ENCODE measurements around the gene AIFM1. TPM values are rescaled to one million over a fixed set of nuclear protein-coding genes. Genes with fewer than 3 reads are reported as not detected.

AIFM1 gene
- total RNA-seq, 1 donor from 2014 or later: 27.7 TPM

DNA sequence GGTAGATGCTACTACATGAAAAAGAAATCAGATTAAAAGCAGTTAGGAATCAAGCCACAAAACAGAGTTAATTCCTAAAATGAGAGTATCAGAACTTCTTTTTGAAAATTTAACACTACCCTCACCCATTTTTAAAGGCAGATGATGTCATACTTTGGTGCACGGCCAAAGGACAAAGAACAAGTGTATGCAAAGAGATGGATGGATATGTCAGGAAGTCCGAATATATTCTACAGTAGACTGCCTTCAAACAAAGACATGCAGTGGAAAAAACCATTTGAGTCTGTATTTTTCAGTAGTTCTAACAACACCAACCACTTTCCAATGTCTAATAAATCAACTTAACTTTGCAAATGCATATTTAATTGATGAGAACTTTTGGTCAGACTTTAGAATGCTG, 2.2 kb downstream of the AIFM1 start:
- Mint-ChIP-seq H3K36me3 (ENCODE audit: unreplicated experiment) (no peaks in the 10 kb centered on the region), H3K4me3 (ENCODE audit: unreplicated experiment) (no peak overlapping the region), H3K27ac (ENCODE audit: unreplicated experiment) (no peak overlapping the region), H3K9me3 (ENCODE audit: unreplicated experiment) (peaks cover 5% of the 10 kb centered on the region), H3K4me1 (ENCODE audit: unreplicated experiment) (peaks cover 21% of the 10 kb centered on the region), H3K27me3 (ENCODE audit: unreplicated experiment) (no peaks in the 10 kb centered on the region)
- DNase-seq (ENCODE audit: extremely low spot score, unreplicated experiment): no peak
- no peak for TF ChIP-seq CTCF (IDR thresholded peaks at IDR 0.05)

DNA sequence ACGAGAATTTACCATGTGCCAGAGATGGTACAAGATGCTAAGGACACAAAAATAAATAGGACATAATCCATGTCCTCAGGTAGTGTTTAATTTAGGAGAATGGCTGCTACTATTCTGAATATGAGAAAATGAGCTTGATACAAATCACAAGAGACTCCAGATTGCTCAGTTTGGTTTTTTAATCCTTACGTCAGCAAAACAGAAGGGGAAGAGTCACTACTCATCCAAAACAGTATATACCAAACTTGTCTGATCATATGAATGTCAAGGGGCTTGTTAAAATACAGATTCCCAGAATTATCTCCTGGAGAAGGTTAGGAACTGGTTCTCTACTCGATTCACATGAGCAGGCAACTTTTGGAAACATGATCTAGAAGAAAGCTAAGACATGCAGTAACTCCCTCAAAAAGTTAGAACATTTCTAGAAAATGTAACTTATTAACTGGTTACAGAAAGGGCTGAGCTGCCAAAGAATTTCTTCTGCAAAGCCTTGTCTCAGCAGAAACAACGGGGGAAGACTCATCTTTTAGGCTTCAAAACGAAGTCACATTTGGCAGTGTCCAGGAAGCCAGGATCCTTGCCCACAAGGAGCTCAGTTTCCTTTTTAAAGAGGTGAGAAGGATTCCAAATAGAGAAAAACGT, 3.4 kb downstream of the AIFM1 start:
- TF ChIP-seq CTCF (IDR thresholded peaks at IDR 0.05): no peak
- no peaks in the 10 kb centered on the region for H3K27me3 Mint-ChIP-seq (ENCODE audit: unreplicated experiment)
- no peaks in the 10 kb centered on the region for H3K36me3 Mint-ChIP-seq (ENCODE audit: unreplicated experiment)
- peaks cover 21% of the 10 kb centered on the region for H3K4me1 Mint-ChIP-seq (ENCODE audit: unreplicated experiment)
- no peak overlapping the region for H3K4me3 Mint-ChIP-seq (ENCODE audit: unreplicated experiment)
- H3K27ac Mint-ChIP-seq (ENCODE audit: unreplicated experiment): no peak overlapping the region
- peaks cover 5% of the 10 kb centered on the region for H3K9me3 Mint-ChIP-seq (ENCODE audit: unreplicated experiment)
- no peak for DNase-seq (ENCODE audit: extremely low spot score, unreplicated experiment)

GRCh38 chrX:130159776-130160175, 5.9 kb downstream of the AIFM1 start:
- Mint-ChIP-seq H3K4me3 (ENCODE audit: unreplicated experiment) (no peak overlapping the region), H3K4me1 (ENCODE audit: unreplicated experiment) (peaks cover 12% of the 10 kb centered on the region), H3K36me3 (ENCODE audit: unreplicated experiment) (peaks cover 1% of the 10 kb centered on the region), H3K9me3 (ENCODE audit: unreplicated experiment) (no peaks in the 10 kb centered on the region), H3K27me3 (ENCODE audit: unreplicated experiment) (no peaks in the 10 kb centered on the region), H3K27ac (ENCODE audit: unreplicated experiment) (no peak overlapping the region)
- no peak for DNase-seq (ENCODE audit: extremely low spot score, unreplicated experiment)
- no peak for TF ChIP-seq CTCF (IDR thresholded peaks at IDR 0.05)

DNA sequence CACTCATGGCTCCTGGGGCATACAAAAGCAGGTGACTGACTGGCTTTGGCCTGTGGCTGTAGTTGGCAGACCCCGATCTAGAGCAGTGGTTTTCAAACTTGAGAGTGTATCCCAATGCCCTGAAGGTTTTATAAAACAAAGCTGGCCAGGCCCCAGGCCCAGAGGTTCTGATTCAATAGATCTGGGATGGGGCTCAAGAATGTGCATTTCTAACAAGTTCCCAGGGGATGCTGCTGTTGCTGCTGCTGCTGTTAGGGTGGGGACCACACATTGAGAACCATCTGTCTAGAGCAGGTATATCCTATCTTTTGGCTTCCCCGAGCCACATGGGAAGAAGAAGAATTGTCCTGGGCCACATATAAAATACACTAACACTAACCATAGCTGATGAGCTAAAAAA, 7.3 kb downstream of the AIFM1 start:
- no peak for TF ChIP-seq CTCF (IDR thresholded peaks at IDR 0.05)
- Mint-ChIP-seq H3K27me3 (ENCODE audit: unreplicated experiment) (no peaks in the 10 kb centered on the region), H3K4me3 (ENCODE audit: unreplicated experiment) (no peak overlapping the region), H3K4me1 (ENCODE audit: unreplicated experiment) (peaks cover 6% of the 10 kb centered on the region), H3K27ac (ENCODE audit: unreplicated experiment) (no peak overlapping the region), H3K36me3 (ENCODE audit: unreplicated experiment) (peaks cover 1% of the 10 kb centered on the region), H3K9me3 (ENCODE audit: unreplicated experiment) (no peaks in the 10 kb centered on the region)
- no peak for DNase-seq (ENCODE audit: extremely low spot score, unreplicated experiment)

GRCh38 chrX:130155564-130155963, 10.1 kb downstream of the AIFM1 start:
- Mint-ChIP-seq H3K27ac (ENCODE audit: unreplicated experiment) (no peak overlapping the region), H3K27me3 (ENCODE audit: unreplicated experiment) (no peaks in the 10 kb centered on the region), H3K36me3 (ENCODE audit: unreplicated experiment) (peaks cover 1% of the 10 kb centered on the region), H3K4me3 (ENCODE audit: unreplicated experiment) (no peak overlapping the region), H3K9me3 (ENCODE audit: unreplicated experiment) (no peaks in the 10 kb centered on the region), H3K4me1 (ENCODE audit: unreplicated experiment) (no peaks in the 10 kb centered on the region)
- no peak for DNase-seq (ENCODE audit: extremely low spot score, unreplicated experiment)
- TF ChIP-seq CTCF (IDR thresholded peaks at IDR 0.05): no peak

Data from osteocyte (in vitro differentiated cells).